Mucosa of gallbladder (tissue), 1 donor: ENCODE results near the gene PFDN4. TPM values are rescaled to one million over a fixed set of nuclear protein-coding genes. Genes with fewer than 3 reads are reported as not detected.
"Not testable (repeated sequence)": the region's sequence is repeated elsewhere in the genome, so short reads cannot be mapped to it uniquely, and the experiment has no call there.

ENCODE experiments used
- DNase-seq: peaks from one replicate; pipeline ENCODE4 v3.0.0-alpha.2; 2020; ENCODE audit warnings: low spot score
- total RNA-seq: library from RNA; stranded (reverse); gene quantifications from one replicate; pipeline ENCODE4 v1.2.1, GENCODE V29; 2021
- donor health status: DM: no; HTN: no; CAD: no.

The PFDN4 gene
- total RNA-seq, 1 donor from 2014 or later = 22.2 TPM

GRCh38 chr20:54223751-54224150, 15.9 kb downstream of the PFDN4 start:
- DNase-seq = no peak

GRCh38 chr20:54224642-54225041, 16.8 kb downstream of the PFDN4 start:
- DNase-seq = not testable (repeated sequence)

DNA sequence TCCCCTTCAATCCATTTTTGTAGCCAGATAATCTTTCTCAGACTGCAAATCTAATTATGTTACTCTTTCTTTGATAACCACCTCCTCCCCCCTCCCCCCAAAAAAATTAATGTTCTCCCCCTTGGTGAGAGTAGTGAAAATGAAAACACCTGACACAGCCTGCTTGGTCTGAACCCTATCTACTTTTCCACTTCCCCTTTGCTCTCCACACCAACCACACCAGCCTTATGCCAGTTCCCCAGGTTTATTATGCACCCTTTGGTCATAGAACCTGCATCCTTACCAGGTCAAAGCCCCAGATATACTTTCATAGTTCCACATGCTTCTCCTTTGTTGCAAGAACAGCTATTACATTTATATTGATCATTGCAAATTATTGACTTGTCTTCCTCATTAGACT, 19.4 kb downstream of the PFDN4 start:
- DNase-seq = no peak

- DNase-seq = no peak
These were observed 19.9 kb downstream of the PFDN4 start for GRCh38 chr20:54227751-54228150.

GRCh38 chr20:54228841-54229240, 21.0 kb downstream of the PFDN4 start:
- DNase-seq = no peak

DNA sequence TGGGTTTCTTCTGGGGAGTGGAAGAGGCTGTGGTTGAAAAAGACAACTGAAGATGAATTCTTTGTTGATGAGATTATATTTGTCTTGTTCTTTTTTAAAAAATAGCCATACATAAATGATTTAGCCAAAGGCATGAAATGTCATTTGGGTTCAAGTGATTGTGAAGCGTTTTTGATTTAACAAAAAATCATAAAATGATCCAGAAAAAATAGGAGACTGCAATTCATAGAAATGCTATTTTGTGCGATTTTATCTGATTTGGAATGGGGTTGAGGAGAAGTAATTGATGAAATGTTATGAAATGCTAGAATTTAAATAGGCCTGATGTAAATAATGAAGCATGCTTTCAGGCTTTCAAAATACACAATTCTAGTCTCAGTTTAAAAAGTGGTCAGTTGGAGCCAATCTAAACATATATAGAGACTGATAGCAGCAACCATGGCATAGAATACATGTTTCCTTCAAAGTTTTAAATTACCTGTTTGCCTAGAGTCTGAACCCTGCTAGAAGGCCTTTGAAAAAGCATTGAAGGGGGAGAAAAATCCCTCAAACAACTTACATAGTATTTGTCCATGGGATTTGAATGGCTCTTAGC, 21.8 kb downstream of the PFDN4 start:
- DNase-seq = no peak

- no peak for DNase-seq
These were observed 23.1 kb downstream of the PFDN4 start for GRCh38 chr20:54231036-54231435.

DNA sequence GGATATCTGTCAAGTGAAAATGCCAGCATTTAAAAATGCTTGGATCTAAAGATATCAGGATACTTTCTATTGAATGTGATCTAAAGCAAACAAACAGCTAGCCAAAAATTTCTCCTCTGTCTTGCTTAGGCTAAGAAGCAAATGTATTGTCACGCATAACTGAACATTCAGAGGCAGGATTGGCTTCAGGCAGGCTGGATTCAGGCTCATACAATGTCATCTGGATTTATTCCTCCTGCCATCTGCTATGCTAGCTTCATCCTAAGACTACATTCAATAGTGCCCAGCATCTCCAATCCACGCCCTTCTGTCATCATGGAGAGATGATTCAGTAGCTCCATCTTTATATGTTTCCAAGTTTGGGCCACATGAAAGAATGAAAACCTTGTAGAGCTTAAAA, 27.1 kb downstream of the PFDN4 start:
- no peak for DNase-seq

DNA sequence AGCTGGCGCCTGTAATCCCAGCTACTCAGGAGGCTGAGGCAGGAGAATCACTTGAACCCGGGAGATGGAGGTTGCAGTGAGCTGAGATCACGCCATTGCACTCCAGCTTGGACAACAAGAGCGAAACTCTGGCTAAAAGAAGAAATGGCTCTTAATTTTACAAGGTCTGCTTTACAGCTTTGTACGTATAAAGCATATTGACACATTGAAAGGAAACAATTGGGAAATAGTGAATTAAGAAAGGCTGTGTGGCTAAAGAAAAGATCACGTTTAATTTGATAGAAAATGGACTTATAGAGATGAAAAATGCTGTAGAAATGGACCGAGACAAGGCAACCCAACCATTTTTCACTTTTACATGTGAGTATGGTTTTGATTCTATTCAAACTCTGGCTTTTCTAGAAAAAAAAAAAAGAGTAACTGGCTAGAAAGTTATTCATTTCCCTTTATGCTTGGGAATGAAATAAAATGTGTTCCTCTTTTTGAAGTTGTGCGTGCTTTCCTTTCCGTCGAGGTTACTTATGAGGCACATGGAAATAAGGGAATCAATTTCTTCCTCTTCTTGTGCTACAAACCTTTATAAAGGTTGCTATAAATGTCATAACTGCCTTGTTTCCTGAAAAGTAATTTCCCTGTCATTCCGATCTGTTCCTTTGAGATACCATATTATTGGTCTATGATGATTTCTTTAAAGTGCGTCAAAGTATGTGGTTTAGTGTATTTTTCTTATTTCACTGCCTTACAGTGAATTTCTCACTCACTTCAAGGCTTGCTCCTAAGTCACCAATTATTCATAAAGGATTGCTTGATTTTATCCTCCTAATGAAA, 29.4 kb downstream of the PFDN4 start:
- no peak for DNase-seq

DNA sequence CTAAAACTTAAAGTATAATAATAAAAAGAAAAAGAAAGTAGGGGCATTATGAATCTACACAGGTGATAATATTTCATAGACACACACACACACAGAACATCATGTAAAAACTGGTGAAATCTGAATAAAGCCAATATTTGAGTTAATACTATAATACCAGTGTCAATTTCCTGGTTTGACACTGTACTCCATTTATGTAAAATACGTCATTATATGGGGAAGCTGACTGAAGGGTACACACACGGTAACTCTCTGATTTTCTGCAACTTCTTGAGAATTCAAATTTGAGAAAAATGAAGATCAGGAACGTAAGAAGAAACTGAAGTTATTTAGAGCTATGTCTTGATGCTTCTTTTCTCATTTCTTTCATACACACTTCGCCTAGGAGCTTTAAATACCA, 36.2 kb downstream of the PFDN4 start:
- DNase-seq = no peak

GRCh38 chr20:54248705-54249104, 40.8 kb downstream of the PFDN4 start:
- not testable (repeated sequence) for DNase-seq

DNA sequence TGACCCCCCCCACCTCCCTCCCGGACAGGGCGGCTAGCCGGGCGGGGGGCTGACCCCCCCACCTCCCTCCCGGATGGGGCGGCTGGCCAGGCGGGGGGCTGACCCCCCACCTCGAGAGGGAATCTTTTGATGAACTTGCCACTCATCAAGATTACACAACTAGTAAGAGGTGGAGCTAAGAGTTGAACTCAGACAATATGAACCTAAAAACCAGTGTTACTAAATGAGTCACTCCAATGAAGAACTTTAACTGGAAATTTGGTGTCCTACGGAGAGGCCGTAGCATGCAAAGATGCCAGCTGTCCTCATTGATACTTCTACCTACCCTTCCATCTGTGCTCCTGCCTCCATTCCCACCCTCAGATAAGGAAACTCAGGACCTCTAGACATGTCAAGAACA, 42.8 kb downstream of the PFDN4 start:
- no peak for DNase-seq

GRCh38 chr20:54251096-54251495, 43.2 kb downstream of the PFDN4 start:
- no peak for DNase-seq

DNA sequence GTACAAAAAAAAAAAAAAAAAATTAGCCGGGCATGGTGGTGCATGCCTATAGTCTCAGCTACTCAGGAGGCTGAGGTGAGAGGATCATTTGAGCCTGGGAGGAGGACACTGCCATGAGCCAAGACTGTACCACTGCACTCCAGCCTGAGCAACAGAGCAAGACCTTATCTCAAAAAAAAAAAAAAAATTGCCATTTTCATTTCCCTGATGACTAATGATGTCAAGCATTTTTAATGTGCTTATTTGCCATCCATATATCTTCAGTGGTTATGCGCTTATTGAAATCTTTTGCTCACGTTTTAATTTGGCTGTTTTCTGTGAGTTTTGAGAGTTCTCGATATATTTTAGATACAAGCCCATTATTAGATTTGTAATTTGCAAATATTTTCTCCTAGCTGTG, 46.7 kb downstream of the PFDN4 start:
- DNase-seq = no peak

DNA sequence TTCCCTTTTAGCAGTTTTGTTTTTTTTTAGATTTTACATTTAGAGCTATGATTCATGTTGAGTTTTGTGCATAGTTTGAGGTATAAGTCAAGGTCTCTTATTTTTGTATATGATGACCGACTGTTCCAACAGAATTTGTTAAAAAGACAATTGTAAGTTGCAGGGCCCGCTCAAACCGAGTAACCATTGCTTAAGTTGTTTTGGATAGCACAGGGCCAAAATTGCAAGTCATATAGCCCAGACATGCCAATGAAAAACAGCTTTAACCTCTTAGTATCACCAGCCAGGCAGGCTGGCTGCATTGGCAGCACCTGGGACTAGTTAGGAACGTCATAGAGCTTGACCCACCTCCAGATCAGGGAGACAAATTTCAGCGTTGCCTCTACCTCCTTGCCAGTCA, 47.3 kb downstream of the PFDN4 start:
- DNase-seq = no peak

DNA sequence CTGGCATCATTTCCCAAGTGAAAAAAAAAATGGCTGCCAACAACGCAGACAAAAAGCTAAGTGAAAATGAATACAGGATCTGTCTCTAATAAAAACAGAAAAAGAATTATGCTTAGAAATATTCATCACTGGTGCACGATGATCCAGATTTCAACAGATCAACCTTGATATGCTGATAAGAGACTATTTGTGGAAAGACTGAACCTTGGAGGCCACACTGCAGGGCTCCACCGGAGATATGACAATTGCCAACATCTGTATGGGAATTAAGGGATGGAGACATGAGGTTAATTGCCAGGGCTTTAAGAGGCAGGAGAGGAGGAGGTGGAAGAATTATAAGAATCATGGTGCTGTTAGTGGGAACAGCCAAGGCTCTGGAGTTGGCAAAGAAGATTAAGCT, 48.3 kb downstream of the PFDN4 start:
- no peak for DNase-seq

DNA sequence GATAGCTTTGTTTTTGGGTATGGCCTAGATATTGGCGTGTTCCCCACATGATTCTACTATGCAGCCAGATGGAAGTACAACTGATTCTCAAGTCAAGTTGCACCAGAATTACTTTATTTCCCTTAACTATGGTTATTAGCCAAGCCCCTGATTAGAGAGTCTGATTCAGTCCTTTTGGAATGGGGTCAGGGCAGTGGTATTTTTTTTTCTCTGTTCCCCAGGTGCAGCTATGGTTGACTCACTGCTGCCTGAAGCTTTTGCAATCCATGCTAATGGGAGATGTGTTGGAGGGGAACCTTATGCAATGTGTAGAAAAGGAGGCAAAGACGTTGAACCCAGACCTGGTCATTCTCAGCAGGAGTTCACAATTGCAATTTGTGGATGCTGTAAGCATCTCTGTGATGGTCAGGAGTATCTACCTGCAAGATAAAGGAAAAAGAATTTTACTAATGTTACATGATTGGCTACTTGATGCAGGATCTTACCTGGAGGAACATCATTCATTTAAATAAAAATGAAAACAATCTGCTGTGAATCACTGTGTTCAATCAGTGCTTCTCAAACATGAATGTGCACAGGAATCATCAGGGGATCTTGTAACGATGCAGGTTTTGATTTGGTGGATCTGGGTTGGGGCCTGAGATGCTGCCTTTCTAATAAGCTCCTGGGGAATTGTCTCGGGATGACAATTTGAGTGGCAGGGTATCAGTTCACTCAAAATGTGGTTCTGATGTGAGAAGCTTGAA, 49.4 kb downstream of the PFDN4 start:
- no peak for DNase-seq

GRCh38 chr20:54260116-54260515, 52.2 kb downstream of the PFDN4 start:
- no peak for DNase-seq

GRCh38 chr20:54262671-54263070, 54.8 kb downstream of the PFDN4 start:
- DNase-seq = no peak

GRCh38 chr20:54263116-54263690, 55.3 kb downstream of the PFDN4 start:
- DNase-seq = no peak

DNA sequence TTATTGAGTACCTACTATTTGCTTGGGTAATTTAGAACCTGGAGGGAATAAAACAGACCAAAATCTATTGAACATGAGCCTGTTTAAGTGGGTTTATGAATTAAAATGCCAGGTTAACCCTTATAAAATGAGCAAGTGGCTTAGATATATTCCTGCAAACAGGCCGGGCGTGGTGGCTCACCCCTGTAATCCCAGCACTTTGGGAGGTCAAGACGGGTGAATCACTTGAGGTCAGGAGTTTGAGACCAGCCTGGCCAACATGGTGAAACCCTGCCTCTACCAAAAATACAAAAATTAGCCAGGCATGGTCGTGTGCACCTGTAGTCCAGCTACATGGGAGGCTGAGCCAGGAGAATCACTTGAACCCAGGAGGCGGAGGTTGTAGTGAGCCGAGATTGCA, 57.9 kb downstream of the PFDN4 start:
- DNase-seq = not testable (repeated sequence)

- DNase-seq = no peak
These were observed 59.0 kb downstream of the PFDN4 start for GRCh38 chr20:54266844-54267243.
